ENCODE measurements around the gene TNPO3.

TNPO3 gene

GRCh38 chr7:129076886-129077285, 22.0 kb upstream of the TNPO3 start:
- TF ChIP-seq, protein P1, sequence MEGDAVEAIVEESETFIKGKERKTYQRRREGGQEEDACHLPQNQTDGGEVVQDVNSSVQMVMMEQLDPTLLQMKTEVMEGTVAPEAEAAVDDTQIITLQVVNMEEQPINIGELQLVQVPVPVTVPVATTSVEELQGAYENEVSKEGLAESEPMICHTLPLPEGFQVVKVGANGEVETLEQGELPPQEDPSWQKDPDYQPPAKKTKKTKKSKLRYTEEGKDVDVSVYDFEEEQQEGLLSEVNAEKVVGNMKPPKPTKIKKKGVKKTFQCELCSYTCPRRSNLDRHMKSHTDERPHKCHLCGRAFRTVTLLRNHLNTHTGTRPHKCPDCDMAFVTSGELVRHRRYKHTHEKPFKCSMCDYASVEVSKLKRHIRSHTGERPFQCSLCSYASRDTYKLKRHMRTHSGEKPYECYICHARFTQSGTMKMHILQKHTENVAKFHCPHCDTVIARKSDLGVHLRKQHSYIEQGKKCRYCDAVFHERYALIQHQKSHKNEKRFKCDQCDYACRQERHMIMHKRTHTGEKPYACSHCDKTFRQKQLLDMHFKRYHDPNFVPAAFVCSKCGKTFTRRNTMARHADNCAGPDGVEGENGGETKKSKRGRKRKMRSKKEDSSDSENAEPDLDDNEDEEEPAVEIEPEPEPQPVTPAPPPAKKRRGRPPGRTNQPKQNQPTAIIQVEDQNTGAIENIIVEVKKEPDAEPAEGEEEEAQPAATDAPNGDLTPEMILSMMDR (IDR thresholded peaks at IDR 0.05): no peak

- TF ChIP-seq, protein P1 (IDR thresholded peaks at IDR 0.05): no peak
These were observed 20.1 kb upstream of the TNPO3 start for GRCh38 chr7:129074994-129075393.

DNA sequence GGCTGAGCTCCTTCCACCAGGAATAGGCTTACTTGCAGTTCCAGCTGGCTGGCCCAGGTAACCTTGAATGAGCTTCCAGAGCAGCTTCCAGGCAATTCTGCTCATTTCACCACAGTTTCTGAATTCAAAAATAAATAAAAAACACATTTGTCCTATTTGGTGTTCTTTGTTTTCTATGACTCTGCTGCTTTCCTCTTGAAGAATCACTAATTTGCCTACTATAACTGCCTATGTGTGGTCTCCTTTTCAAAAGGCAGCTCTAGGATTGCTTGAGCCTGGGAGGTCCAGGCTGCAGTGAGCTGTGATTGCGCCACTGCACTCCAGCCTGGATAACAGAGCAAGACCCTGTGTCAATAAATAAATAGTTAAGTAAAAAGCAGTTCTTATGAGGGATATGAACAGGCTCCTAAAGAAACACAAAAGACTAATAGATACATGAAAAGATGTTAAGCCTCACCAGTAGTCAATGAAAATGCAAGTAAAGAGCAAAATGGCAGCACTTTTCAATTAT, 19.5 kb upstream of the TNPO3 start:
- TF ChIP-seq, protein P1 (IDR thresholded peaks at IDR 0.05): no peak

GRCh38 chr7:129073738-129074137, 18.8 kb upstream of the TNPO3 start:
- TF ChIP-seq, protein P1 (IDR thresholded peaks at IDR 0.05): no peak

- TF ChIP-seq, protein P1 (IDR thresholded peaks at IDR 0.05): no peak
These were observed 18.3 kb upstream of the TNPO3 start for GRCh38 chr7:129073204-129073603.

- TF ChIP-seq, protein P1 (IDR thresholded peaks at IDR 0.05): no peak
These were observed 17.6 kb upstream of the TNPO3 start for GRCh38 chr7:129072479-129073011.

- TF ChIP-seq, protein P1 (IDR thresholded peaks at IDR 0.05): no peak
These were observed 14.1 kb upstream of the TNPO3 start for GRCh38 chr7:129069021-129069420.

Measured in LNCAP (cell line).